Ramos (cell line): ENCODE results near the gene GPC6.

ENCODE experiments used
- in situ Hi-C: fragments of 300-500 bp; cut with MboI; formaldehyde crosslinking; loops from one replicate; pipeline ENCODE4 v1.14.3; 2022; ENCODE audit warnings: low sequenced_read_pairs; ENCODE audit not compliant: unreplicated experiment

GPC6 gene

DNA sequence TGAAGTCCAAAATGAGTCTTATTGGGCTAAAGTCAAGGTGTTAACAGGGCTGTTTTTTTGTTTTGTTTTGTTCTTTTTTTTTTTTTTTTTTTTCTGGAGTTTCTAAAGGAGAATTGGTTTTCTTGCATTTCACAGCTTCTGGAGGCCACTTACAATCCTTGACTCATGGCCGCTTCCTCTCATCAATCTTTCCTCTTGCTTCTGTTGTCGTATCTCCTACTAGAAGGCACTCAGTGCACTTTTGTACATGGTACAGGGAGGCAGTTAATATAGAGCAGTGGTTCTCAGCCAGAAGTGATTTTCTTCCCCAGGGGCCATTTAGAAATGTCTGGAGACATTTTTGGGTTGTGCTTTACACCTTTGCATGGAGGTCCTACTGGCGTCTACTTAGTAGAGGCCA is 706.3 kb downstream of the GPC6 start:
- in situ Hi-C loops = no loop called here

DNA sequence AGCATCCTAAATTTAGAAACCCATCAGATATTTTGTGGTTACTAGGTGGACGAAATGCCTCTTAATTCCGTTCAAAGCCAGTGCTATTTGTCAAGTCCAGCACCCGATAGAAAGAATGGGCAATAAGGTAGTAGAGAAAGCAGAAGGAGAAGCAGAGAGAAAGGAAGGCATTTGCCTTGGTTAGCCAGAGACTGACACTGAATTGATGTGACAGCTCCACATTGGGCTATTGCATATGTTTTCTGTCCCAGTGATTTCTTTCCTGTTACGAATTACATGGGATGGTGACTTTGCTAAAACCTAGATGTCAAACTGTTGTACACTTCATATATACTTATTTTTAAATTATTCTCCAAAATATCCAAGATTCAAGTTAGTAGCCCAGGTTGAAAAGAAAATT is 710.3 kb downstream of the GPC6 start:
- in situ Hi-C loops = no loop called here

DNA sequence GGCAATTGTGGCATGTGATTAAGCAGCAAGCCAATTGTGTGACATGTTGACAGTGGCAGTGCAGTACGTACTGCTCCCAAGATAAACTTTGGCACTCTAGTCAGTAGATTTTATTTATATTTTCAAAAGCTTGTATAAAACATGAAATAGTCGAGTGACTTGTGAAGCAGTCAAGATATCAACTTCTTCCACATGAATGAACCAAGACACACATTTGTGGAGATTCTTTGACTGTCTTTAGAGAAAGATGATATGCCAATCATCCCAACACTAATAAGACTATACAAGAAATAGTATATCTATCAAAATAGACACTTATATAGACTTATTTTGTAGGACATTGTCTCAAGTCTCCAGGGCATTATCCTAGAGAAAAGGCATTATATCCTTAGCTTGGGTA is 714.8 kb downstream of the GPC6 start:
- in situ Hi-C loops = no loop called here

DNA sequence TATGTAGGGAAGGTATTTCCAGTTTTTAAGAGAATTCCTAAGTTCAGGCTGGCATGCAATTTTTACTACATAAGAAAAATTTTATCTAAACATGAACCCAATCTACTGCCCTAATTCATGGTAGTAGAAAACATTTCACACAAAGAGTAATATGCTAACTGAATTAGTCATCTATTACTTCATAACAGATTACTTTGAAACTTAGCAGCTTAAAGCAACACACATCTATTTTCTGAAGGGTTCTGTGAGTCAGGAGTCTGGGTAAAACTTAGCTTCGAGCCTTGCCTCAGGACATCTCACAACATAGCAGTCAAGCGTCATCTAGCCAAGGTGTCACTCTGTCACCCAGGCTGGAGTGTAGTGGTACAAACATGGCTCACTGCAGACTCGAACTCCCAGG is 715.4 kb downstream of the GPC6 start:
- in situ Hi-C loops = no loop called here

DNA sequence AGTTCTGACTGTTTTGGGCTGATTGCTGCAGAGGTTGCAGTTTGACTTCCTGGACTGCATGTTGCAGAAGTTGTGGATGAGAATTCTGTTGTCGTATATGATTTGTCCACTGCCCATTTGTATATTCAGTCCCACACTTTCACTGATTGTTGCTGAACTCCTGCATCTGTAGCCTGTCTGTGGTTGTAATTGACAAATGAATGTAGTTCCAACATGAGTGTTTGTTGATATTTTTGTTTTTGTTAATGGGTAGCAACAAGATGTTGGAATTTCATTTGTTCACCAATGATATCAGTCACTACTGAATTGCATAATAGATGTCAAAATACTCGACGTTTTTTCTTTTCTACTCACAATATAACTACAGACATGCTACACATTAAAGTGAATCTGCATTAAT is 719.0 kb downstream of the GPC6 start:
- in situ Hi-C loops = no loop called here

DNA sequence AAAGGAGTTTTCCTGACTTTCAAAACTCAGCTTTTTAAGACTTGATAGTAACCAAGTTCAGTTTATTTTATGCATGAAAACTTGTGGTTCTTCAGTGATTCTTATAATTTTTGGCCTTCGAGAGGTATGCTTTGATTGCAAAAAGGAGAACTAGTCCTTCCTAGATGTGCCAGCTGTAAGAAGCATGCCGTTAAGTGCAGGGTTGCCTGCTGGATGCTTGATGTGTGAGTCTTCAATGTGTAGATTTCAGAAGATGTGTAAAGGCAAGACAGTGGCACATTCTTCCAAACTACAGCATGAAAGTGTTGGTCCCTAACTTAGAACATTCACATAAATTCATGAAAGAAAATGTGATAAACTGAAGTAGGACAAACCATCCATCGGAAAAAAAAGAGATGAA is 720.4 kb downstream of the GPC6 start:
- in situ Hi-C loops = no loop called here

DNA sequence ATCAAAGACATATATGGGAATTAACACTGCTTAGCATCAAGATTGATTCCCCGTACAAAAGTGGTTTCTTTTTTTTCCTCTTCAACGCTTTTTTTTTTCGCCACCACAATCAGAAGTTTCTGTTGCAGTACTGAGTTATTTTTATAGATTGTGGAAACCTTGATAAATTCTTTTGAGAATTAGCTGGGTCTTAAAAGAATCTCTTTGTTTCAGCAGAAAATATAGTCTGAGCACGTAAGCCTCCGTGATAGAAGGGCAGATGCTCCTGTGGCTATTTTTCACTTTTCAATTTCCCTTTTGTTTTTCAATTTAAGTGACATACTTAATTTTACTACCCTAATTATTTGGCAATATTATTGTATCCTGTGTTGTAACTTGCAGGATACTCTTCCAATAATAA is 721.0 kb downstream of the GPC6 start:
- in situ Hi-C loops = no loop called here

DNA sequence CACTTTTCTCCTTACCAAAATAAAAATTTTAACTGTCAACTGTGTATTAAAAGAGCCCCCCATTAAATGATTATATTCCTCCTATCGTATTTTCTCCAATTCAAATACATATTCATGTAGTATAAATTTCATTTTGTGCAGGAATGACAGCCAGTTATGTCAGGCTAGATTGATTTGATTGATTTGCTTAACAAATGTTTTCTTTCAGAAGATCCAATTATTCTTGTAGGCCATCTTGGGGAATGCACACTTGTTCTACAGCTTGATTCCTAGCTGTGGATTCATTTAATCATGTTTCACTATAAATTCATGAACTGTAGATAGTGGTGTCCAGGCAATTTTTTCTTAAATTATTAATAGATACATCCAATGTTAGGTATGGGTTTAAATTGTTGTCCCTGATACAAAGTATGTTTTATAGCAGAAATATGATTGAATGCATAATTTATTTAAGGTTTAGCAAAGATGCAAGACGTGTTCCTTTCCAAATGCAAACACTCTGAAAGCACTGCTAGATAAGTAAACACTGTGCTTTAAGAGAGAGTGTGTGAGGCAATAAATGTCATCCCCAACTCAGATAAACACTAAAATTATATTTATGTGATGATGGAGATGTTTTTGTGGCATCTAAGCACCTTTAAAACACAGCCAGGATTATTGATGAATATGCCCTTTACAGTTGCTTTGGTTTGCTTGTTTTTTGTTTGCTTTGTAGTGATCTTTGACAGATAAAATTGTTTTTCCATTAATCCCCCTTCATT is 721.7 kb downstream of the GPC6 start:
- in situ Hi-C loops = no loop called here

DNA sequence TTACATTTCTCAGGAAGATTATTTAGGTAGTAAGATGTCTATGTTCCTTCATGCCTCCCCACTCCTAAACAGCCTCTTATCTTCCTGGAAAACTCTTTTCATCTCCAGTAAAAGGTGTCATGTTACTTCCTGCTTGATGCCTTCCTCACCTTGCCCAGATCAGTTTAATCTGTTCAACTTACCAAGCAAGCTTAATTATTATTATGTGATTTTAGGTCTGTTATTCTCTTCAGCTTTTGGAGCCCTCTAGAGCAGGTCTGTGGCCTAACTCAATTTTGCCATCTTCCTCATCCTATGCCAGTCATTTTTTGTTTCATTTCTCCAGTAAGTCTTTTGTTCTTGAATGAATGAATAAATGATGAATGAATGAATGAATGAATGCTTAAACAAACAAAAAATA is 724.5 kb downstream of the GPC6 start:
- in situ Hi-C loops = no loop called here

DNA sequence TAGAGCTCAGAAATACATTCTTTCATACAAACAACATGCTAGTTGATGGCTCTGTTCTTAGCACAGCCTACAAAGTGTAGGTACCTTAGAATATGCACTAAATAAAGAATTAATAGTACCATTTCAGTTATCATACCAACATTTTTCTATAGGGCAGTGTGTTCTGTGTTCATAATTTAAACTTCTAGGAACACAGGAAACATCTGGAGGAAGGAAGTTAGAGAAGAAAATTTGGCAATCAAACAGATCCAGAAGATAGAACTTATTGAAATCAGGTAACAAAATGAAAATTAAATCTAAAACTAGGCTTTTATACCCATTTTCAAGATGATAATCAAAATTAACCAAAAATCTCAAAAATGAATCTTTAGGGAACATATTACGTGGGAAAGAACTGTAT is 725.3 kb downstream of the GPC6 start:
- in situ Hi-C loops = no loop called here

DNA sequence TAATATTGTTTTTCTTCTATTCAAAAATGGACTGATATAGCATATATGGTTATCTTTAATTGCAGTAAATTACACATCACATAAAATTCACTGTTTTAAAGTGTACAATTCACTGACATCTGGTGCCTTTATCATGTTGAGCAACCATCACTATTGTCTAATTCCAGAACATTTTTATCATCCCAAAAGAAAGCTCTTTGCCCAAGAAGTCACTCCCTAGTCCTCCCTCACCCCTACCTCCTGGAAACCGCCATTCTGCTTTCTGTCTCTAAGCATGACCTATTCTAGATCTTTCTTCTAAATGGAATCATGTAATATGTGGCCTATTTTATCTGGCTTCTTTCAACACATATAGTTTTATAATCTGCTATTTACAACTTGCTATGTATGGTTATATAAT is 727.2 kb downstream of the GPC6 start:
- in situ Hi-C loops = no loop called here

DNA sequence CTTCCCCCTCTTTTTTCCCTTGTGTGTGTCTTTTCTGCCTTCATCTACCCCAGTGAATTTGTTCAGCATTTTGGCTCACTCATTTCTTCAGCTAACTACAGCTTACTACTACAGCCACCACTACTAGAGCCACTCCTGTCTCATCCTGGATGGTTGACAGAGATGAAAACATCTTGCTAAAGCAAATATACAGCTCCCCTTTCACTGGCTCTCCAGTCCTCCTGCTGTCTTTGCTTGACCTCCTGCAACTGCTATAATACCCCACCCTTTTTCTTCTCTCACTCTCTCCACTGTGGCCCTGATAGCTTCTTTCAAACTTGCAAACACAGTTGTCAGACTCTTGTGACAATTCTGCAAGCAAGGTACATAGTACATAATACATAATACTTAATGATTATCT is 729.3 kb downstream of the GPC6 start:
- in situ Hi-C loops = no loop called here

DNA sequence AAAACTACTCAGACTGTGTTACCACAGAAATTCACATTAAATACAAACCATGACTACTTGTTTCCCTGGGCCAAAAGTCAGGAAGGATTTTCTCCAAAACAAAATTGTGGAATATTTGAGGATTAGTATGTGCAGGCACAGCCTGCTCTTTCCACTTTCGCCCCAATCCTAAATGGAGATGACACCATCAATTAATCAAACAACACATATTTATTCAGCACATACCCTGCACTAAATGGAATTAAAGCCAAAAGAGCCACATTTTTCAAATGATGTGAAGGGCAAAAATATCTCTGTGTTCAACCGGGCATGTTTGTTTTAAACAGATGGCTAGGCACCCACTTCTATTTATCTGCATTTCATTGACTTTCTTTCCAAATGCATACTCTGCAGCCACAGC is 729.8 kb downstream of the GPC6 start:
- in situ Hi-C loops = no loop called here

DNA sequence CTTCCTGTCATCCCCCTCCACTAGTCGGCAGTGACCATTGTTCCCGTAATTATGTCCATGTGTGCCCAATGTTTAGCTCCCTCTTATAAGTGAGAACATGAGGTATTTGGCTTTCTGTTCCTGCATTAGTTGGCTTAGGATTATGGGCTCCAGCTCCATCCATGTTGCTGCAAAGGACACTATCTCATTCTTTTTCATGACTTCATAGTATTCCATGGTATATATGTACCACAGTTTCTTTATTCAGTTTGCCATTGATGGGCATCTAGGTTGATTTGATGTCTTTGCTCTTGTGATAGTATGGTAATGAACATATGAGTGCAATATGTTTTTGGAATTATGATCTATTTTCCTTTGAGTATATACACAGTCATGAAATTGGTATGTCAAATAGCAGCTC is 730.8 kb downstream of the GPC6 start:
- in situ Hi-C loops = no loop called here

DNA sequence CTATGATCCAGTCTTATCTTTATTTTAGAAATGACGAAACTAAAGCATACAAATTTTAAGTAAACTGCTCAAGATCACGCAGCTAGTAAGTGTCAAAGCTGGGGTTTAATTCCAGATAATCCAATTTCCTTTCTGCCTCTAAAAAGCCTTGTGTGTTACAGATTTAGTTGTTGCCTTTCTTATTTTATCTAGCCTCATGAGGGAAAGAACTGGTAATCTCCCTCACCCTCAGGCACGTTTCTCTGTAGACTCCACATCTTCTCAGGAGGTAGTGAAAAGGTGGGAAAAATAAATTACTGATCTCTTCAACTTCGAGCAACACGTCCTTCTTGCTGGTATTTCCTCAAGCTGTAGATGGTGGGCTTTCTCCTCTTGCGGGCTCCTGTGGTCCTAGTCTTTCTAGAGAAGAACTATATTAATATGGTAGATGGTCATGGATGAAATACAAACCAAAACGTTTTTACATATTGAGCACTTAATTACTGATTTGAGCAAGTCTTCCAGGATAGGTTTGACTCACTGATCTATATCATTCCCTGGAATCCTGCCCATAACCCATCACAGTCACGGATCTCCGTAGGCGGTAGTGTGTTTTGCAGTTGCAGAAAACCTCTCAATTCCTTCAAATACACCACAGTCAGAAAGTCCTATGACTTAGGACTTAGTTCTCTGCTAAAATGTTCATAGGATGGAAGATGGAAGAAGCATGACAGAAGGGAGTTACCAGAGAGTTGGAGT is 733.4 kb downstream of the GPC6 start:
- in situ Hi-C loops = no loop called here

DNA sequence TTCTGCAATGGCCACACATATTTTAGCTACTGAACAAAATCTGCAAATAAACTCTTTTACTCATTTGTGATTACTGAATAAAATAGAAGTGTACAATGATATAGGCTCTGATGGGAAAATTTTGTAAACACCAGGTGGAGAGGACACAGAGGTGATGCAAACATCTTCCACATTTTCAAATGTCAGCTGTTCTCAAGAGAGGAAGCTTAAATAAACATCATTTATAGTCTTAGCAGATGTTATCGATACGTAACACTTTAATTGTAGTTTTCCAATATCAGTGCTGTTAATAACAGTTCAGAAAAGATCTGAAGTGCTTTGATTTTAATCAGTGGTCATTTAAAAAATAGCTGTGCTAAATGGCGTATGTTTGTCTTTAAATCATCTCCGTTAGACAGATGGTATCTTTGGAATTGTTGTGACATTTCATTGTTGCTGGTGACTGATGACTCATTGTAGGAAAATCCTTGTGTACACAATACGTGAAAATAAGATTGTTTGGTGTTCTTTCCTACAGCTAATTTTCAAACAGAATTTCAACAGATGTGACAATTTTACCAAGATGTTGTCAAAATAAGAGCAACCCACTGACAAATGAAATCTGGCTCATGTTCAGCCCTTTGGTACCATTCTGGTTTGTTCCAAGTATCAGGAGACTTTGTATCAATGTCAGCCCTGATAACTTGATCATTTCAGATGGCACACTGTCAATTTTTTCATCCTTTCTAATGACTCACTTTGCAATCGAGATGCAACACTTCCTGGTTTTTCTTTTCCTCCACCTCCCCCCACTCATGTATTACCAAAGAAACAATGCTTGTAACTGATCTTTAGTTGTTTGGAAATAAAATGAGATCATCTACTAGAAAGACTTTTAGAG is 736.9 kb downstream of the GPC6 start:
- in situ Hi-C loops = no loop called here

DNA sequence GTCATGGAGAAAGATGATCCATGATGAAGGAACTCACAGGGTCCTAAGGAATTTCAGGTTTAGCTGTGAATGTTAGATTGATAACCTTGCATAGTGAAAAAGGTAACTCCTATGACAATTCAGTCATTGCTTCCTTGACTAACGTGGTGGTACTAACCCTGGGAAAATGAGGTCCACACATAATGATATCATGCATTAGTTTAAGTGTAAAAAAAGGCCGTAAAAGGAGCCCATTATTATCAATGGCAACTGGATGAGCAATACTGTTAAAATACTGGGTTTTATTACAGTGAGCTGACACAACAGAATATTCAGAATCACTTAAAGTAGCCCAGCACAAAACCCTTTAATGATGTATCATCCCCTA is 737.5 kb downstream of the GPC6 start:
- in situ Hi-C loops = no loop called here

DNA sequence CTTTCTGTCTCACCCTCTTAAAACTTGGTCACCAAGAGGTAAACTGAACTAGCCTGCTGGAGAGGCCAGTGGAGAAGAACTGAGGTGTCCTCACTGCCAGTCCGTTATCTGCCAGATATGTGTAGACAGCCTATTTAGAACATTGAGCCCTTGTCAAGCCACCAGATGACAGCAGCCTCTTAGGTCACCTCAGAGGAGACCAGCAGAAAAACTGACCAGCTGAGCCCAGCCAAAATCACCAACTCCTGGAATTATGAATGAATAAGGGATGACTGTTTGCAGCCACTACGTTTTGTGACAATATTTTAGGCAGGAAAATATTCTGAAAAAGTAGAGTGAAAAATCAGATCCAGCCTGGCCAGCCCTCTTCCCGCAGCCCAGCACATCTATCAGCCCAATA is 739.0 kb downstream of the GPC6 start:
- in situ Hi-C loops = no loop called here

DNA sequence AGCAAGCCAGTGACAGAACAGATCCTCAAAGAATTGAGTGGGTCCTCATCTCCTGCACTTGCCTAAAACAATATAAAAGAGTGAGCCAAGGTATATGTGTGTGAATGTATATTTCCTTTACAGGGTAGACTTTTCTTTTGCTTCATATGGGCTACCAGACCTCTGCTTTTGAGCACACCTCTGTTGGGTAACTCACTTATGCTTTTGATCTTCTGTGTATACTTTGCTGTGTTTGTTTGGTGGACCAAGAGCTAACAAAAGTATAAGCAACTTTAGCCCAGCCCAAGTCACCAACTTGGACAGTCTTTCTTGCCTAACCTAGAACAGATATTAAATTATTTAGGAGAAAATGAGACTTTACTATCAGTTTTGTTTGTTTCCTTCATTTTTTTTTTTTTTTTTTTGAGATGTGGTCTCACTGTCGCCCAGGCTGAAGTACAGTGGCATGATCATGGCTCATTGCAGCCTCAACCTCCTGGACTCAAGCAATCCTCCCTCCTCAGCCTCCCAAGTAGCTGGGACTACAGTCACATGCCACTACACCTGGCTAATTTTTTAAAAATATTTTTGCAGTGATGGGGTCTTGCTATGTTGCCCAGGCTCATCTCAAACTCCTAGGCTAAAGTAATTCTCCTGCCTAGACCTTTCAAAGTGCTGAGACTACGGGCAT is 739.8 kb downstream of the GPC6 start:
- in situ Hi-C loops = no loop called here

DNA sequence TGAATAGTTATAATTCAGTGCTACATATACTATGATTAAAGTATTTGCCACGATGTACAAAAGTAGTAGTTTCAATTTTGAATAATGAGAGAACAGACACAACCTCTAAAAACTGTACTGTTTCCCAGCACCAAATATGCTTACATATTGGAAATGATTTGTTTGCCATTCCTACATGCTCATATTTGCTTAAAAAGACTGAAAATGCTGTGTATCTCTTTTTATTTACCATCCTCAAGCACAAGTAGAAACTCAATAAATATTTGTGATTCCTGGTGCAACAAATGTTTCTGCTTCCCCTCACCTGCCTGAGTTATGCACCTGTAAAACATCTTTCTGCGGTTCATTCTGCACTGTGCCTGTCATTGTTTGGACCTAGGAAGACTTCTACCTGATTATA is 740.7 kb downstream of the GPC6 start:
- in situ Hi-C loops = no loop called here

DNA sequence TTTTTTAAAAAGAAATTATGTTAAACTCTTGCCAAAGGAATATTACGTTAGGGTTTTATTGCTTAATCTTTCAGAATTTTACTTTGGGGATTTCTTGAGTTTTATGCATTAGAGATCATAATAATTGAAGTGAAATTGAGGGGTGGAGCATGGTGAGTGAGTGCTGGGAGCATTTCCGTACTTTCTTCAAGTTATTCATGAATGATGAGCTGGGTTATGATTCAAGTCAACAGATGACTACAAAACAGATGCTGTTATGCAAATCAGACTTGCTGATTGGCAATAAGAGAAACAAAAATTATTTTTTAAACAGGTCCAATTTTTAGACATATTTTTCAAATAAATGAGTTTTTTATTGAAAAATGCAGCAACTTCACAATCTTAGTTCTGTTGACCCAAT is 748.6 kb downstream of the GPC6 start:
- in situ Hi-C loops = no loop called here
